T-helper 17 cell (primary cell): ENCODE results near the gene TEX13C. TPM values are rescaled to one million over a fixed set of nuclear protein-coding genes. Genes with fewer than 3 reads are reported as not detected.

Experiments used
- ATAC-seq: fragments of 150-1000 bp; cut with Tn5 transposase; 2 replicates; pipeline ENCODE4 v1.10.0; 2021; ENCODE audit warnings: mild to moderate bottlenecking, moderate library complexity
- DNase-seq, 3 donors: peaks; one replicate each; pipeline versions ENCODE4 v3.0.0 to v3.0.0-alpha.2; 2020 to 2021
- H3K9me3 ChIP-seq: one replicate; pipeline ENCODE4 v1.7.0; 2013; ENCODE audit warnings: low read length, mild to moderate bottlenecking; ENCODE audit not compliant: control insufficient read depth, poor library complexity, severe bottlenecking
- H3K27ac Mint-ChIP-seq: one replicate; pipeline ENCODE4 v1.8.0; 2022; ENCODE audit warnings: mild to moderate bottlenecking, moderate library complexity, mixed read lengths
- H3K27me3 Mint-ChIP-seq: one replicate; pipeline ENCODE4 v1.8.0; 2022; ENCODE audit warnings: mixed read lengths
- H3K36me3 Mint-ChIP-seq: one replicate; pipeline ENCODE4 v1.8.0; 2022; ENCODE audit warnings: low read depth, mixed read lengths
- H3K4me1 Mint-ChIP-seq: one replicate; pipeline ENCODE4 v1.8.0; 2022; ENCODE audit warnings: mild to moderate bottlenecking, mixed read lengths
- H3K4me3 Mint-ChIP-seq: one replicate; pipeline ENCODE4 v1.8.0; 2022; ENCODE audit warnings: mild to moderate bottlenecking, moderate library complexity, mixed read lengths
- total RNA-seq, 4 donors: library from RNA in 2 of 4; stranded (reverse) in 2 of 4; gene quantifications; one replicate each; pipeline ENCODE4 v1.2.3 and lab custom pipeline; 2022 to 2026

Gene TEX13C
- total RNA-seq, 2 donors from 2014 or later: not detected

DNA sequence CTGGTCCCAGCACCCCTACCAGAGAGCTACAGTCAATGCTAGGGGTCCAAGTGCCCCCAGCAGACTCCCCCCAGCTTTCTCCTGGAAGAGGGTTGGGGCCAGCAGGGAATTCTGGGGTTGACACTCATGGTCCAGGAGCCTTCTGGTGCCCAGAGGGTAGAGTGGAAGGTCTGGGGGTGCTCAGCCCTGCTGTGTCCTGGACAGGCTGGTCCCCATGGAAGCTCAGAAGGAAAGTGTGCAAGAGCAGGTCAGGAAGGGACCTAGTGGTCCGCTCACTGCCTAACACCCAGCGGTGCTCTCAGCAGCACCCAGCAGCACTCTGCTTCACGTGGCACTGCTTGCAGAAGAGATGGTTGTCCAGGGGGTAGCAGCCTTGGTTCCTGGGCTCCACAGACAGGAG is 6.9 kb downstream of the TEX13C start:
- H3K27me3 Mint-ChIP-seq: no peaks in the 10 kb centered on the region
- no peak overlapping the region for H3K27ac Mint-ChIP-seq
- no peaks in the 10 kb centered on the region for H3K36me3 Mint-ChIP-seq
- no peak overlapping the region for H3K4me3 Mint-ChIP-seq
- no peak for DNase-seq
- ATAC-seq: no peak
- no peaks in the 10 kb centered on the region for H3K9me3 ChIP-seq
- no peaks in the 10 kb centered on the region for H3K4me1 Mint-ChIP-seq

DNA sequence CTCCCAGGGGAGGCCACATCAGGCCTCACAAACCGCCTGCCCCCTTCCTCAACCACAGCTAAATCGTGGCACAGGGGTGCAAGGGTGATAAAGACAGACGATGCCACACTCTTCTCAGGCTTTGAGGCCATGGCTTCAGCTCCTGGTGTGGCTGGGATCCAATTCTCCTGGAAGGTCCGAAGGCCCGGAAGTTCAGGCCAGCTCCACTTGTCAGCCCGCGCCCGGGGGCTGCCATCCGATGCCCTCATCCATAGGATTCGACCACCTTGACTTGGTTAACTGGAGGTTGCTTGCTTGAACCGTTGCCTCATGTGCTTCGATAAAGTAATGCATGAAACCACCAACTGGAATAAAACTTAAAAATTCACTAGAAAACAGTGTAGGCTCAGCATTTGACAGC is 8.2 kb downstream of the TEX13C start:
- no peak for DNase-seq
- no peak for ATAC-seq
- Mint-ChIP-seq H3K36me3 (no peaks in the 10 kb centered on the region), H3K27ac (no peak overlapping the region), H3K4me3 (no peak overlapping the region), H3K27me3 (no peaks in the 10 kb centered on the region), H3K4me1 (no peaks in the 10 kb centered on the region)
- no peaks in the 10 kb centered on the region for H3K9me3 ChIP-seq

DNA sequence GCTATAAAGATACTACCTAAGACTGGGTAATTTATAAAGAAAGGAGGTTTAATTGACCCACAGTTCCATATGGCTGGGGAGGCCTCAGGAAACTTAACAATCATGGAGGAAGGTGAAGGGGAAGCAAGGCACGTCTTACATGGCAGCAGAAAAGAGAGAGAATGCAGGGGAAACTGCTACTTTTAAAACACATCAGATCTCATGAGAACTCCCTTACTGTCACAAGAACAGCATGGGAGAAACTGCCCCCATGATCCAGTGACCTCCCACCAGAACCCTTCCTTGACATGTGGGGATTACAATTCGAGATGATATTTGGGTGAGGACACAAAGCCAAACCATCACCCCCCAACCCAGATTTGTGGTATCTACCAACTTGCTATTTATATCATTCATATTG is 13.9 kb downstream of the TEX13C start:
- DNase-seq (no peak), ATAC-seq (no peak)
- no peaks in the 10 kb centered on the region for H3K4me1 Mint-ChIP-seq
- no peak overlapping the region for H3K27ac Mint-ChIP-seq
- H3K36me3 Mint-ChIP-seq: no peaks in the 10 kb centered on the region
- H3K9me3 ChIP-seq: no peaks in the 10 kb centered on the region
- peaks cover 4% of the 10 kb centered on the region for H3K27me3 Mint-ChIP-seq
- H3K4me3 Mint-ChIP-seq: no peak overlapping the region

DNA sequence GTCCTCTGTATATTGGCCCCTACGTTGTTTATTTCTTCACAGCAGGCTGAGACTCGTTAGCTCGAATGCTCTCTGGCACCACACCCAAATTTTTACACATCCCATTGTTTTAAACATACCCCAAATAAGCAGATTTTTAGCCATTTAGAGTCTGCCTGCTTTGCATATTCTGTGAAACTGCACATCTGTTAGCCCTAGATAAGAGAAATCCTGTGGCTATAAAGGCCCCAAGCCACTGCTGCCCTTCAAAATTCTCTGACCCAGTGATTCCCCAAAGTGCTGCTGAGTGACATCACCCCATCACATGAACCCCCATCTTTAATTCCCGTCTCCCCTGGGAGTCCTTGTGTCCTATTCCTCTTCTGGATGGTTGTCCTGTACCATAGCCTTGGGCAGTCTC is 20.8 kb downstream of the TEX13C start:
- no peak overlapping the region for H3K4me3 Mint-ChIP-seq
- no peak for ATAC-seq

DNA sequence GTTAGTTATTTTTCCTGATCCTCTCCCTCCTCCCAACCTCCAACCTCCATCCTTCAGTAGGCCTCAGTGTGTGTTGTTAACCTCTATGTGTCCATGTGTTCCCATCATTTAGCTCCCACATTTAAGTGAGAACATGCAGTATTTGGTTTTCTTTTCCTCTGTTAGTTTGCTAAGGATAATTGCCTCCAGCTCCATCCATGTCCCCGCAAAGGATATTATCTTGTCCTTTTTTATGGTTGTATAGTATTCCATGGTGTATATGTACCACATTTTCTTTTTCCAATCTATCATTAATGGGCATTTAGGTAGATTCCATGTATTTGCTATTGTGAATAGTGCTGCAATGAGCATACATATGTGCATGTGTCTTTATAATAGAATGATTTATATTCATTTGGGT is 54.5 kb downstream of the TEX13C start:
- no peaks in the 10 kb centered on the region for H3K36me3 Mint-ChIP-seq
- no peaks in the 10 kb centered on the region for H3K27me3 Mint-ChIP-seq
- no peak overlapping the region for H3K4me3 Mint-ChIP-seq
- no peaks in the 10 kb centered on the region for H3K9me3 ChIP-seq
- DNase-seq (no peak), ATAC-seq (no peak)
- H3K27ac Mint-ChIP-seq: no peak overlapping the region
- H3K4me1 Mint-ChIP-seq: no peaks in the 10 kb centered on the region

More for the DNA sequence above, 20.8 kb downstream of the TEX13C start:
- Mint-ChIP-seq H3K4me1 (no peaks in the 10 kb centered on the region), H3K27me3 (peaks cover 9% of the 10 kb centered on the region), H3K36me3 (no peaks in the 10 kb centered on the region), H3K27ac (no peak overlapping the region)
- H3K9me3 ChIP-seq: no peaks in the 10 kb centered on the region
- DNase-seq: no peak
